HepG2 (cell line): ENCODE measurements around the gene IL17RB. TPM values are rescaled to one million over a fixed set of nuclear protein-coding genes. Genes with fewer than 3 reads are reported as not detected.

Source experiments
- ARNTL ChIP-seq: sonication (generic); formaldehyde crosslinking; IDR thresholded peaks from 2 replicates; pipeline ENCODE4 v1.4.0; 2020; ENCODE audit warnings: mild to moderate bottlenecking, missing genetic modification reagents
- ATF1 ChIP-seq: IDR thresholded peaks from 2 replicates; pipeline ENCODE4 v1.6.1; 2016; ENCODE audit warnings: mild to moderate bottlenecking, control low read depth
- ELF3 ChIP-seq: IDR thresholded peaks from 2 replicates; pipeline ENCODE4 v1.6.1; 2016; ENCODE audit warnings: missing genetic modification reagents, missing compliant biosample characterization
- FOXO1 ChIP-seq: sonication (generic); formaldehyde crosslinking; IDR thresholded peaks from 2 replicates; pipeline ENCODE4 v1.4.0; 2020; ENCODE audit warnings: missing genetic modification reagents
- JUND ChIP-seq: sonication (generic); formaldehyde crosslinking; IDR thresholded peaks from 2 replicates; pipeline ENCODE4 v1.8.0; 2022; ENCODE audit warnings: mild to moderate bottlenecking, missing genetic modification reagents
- MTA3 ChIP-seq: sonication (generic); formaldehyde crosslinking; IDR thresholded peaks from 2 replicates; pipeline ENCODE4 v1.4.0; 2020; ENCODE audit warnings: missing genetic modification reagents
- NR2F1 ChIP-seq, 2 experiments: fragments of 450-650 bp in 1 of 2; formaldehyde crosslinking in 1 of 2; IDR thresholded peaks; 2 replicates each; pipeline versions ENCODE4 v1.5.0 to v1.6.1; 2016 to 2020; ENCODE audit warnings: mild to moderate bottlenecking in 1 of 2, missing compliant biosample characterization in 1 of 2, missing genetic modification reagents in 1 of 2, moderate library complexity in 1 of 2
- SMC3 ChIP-seq: IDR thresholded peaks from 2 replicates; pipeline ENCODE4 v1.6.1; 2011; ENCODE audit warnings: low read length, improper control_type of control experiment
- TAF15 ChIP-seq: fragments of 200-400 bp; formaldehyde crosslinking; IDR thresholded peaks from one replicate; pipeline ENCODE4 v1.6.1; 2018; ENCODE audit warnings: mild to moderate bottlenecking, low read depth, low read length; ENCODE audit not compliant: poor library complexity, severe bottlenecking
- THAP11 ChIP-seq: IDR thresholded peaks from 2 replicates; pipeline ENCODE4 v1.6.1; 2016; ENCODE audit warnings: missing biosample characterization, missing genetic modification reagents
- THYN1 ChIP-seq: sonication (generic); formaldehyde crosslinking; IDR thresholded peaks from 2 replicates; pipeline ENCODE4 v1.8.1; 2023; ENCODE audit warnings: low read depth, mild to moderate bottlenecking, moderate library complexity, missing genetic modification reagents, borderline replicate concordance
- ZBTB7B ChIP-seq: sonication (generic); formaldehyde crosslinking; IDR thresholded peaks from 2 replicates; pipeline ENCODE4 v1.4.0; 2020; ENCODE audit warnings: missing genetic modification reagents
- ZMYM4 ChIP-seq: sonication (generic); formaldehyde crosslinking; IDR thresholded peaks from 2 replicates; pipeline ENCODE4 v1.8.1; 2023; ENCODE audit warnings: mild to moderate bottlenecking, missing genetic modification reagents
- ZNF121 ChIP-seq: sonication (generic); formaldehyde crosslinking; IDR thresholded peaks from 2 replicates; pipeline ENCODE4 v1.5.0; 2020; ENCODE audit warnings: mild to moderate bottlenecking, missing genetic modification reagents
- ZNF225 ChIP-seq: sonication (generic); formaldehyde crosslinking; IDR thresholded peaks from 2 replicates; pipeline ENCODE4 v1.4.0; 2020; ENCODE audit warnings: mild to moderate bottlenecking, missing genetic modification reagents
- ZNF709 ChIP-seq: sonication (generic); formaldehyde crosslinking; IDR thresholded peaks from 2 replicates; pipeline ENCODE4 v1.5.0; 2020; ENCODE audit warnings: mild to moderate bottlenecking, missing genetic modification reagents
- ZNF790 ChIP-seq: sonication (generic); formaldehyde crosslinking; IDR thresholded peaks from 2 replicates; pipeline ENCODE4 v1.8.0; 2022; ENCODE audit warnings: missing genetic modification reagents, mild to moderate bottlenecking, borderline replicate concordance
- ZSCAN29 ChIP-seq: sonication (generic); formaldehyde crosslinking; conservative IDR thresholded peaks from 2 replicates; pipeline ENCODE4 v1.4.0; 2020; ENCODE audit warnings: mild to moderate bottlenecking, missing genetic modification reagents
- ZXDC ChIP-seq: sonication (generic); formaldehyde crosslinking; IDR thresholded peaks from 2 replicates; pipeline ENCODE4 v1.5.0; 2020; ENCODE audit warnings: mild to moderate bottlenecking, missing genetic modification reagents
- polyA plus RNA-seq, 8 experiments: library from polyadenylated mRNA; depleted of rRNA in 3 of 8; stranded (reverse) in 7 of 8; unstranded in 1 of 8; fragments of >200 nt; fragmentation: Illumina TruSeq in 4 of 8; extraction: Trizol in 4 of 8; gene quantifications; 2 replicates each; pipeline versions ENCODE4 v1.2.1 to v1.2.3, GENCODE V29; 2011 to 2016; ENCODE audit warnings: low read depth in 4 of 8, missing spikeins in 1 of 8, mixed read lengths in 1 of 8; ENCODE audit not compliant: insufficient read depth in 1 of 8
- total RNA-seq, 5 experiments: library from RNA; depleted of rRNA; stranded (reverse); fragments of >200 nt; fragmentation: Illumina TruSeq; extraction: Trizol; gene quantifications; 2 replicates each; pipeline ENCODE4 v1.2.3, GENCODE V29; 2016; ENCODE audit warnings: low read depth in 1 of 5
- TF ChIP-seq, protein P1 (sequence below): sonication (generic); formaldehyde crosslinking; IDR thresholded peaks from one replicate; pipeline ENCODE4 v1.5.1; 2020; ENCODE audit warnings: mild to moderate bottlenecking, missing genetic modification reagents; ENCODE audit errors: not compliant biosample characterization

The IL17RB gene
- total and polyA plus RNA-seq, 2 of the 13 experiments (the other 11 are each of a cell fraction or from before 2014, with no cell fraction given): 130 to 190 TPM

DNA sequence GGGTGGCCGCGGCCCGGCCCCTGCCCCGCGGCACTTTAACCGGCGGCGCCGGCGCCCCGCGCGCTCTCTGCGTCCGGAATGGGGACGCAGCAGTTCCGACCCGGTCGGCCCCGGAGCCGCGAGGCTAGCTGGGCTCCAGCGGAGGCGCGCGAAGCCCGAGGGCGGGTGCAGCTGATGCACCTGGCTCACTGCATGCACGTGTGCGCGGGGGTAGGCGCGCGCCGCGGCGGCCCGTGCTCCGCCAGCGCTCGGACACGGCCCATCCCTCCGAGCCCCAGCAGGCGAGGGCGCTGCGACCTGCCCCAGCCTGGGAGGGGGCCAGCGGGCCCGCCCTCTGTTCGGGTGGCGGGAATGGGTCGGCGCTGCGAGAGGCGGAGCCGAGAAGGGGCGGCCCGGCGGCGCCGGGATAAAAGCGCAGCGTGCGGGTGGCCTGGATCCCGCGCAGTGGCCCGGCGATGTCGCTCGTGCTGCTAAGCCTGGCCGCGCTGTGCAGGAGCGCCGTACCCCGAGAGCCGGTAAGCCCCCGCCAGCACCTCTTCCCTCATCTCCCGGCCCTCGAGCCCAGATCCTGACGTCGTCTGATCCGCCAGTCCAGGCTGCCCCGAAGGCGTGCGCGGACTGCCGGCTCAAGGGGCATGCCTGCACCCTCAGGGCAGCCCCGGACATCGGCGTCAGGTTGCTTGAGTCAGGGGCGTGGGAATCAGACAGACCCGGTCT, at the start of gene IL17RB, which contains the start of gene CHDH (continued):
- TF ChIP-seq, protein P1, sequence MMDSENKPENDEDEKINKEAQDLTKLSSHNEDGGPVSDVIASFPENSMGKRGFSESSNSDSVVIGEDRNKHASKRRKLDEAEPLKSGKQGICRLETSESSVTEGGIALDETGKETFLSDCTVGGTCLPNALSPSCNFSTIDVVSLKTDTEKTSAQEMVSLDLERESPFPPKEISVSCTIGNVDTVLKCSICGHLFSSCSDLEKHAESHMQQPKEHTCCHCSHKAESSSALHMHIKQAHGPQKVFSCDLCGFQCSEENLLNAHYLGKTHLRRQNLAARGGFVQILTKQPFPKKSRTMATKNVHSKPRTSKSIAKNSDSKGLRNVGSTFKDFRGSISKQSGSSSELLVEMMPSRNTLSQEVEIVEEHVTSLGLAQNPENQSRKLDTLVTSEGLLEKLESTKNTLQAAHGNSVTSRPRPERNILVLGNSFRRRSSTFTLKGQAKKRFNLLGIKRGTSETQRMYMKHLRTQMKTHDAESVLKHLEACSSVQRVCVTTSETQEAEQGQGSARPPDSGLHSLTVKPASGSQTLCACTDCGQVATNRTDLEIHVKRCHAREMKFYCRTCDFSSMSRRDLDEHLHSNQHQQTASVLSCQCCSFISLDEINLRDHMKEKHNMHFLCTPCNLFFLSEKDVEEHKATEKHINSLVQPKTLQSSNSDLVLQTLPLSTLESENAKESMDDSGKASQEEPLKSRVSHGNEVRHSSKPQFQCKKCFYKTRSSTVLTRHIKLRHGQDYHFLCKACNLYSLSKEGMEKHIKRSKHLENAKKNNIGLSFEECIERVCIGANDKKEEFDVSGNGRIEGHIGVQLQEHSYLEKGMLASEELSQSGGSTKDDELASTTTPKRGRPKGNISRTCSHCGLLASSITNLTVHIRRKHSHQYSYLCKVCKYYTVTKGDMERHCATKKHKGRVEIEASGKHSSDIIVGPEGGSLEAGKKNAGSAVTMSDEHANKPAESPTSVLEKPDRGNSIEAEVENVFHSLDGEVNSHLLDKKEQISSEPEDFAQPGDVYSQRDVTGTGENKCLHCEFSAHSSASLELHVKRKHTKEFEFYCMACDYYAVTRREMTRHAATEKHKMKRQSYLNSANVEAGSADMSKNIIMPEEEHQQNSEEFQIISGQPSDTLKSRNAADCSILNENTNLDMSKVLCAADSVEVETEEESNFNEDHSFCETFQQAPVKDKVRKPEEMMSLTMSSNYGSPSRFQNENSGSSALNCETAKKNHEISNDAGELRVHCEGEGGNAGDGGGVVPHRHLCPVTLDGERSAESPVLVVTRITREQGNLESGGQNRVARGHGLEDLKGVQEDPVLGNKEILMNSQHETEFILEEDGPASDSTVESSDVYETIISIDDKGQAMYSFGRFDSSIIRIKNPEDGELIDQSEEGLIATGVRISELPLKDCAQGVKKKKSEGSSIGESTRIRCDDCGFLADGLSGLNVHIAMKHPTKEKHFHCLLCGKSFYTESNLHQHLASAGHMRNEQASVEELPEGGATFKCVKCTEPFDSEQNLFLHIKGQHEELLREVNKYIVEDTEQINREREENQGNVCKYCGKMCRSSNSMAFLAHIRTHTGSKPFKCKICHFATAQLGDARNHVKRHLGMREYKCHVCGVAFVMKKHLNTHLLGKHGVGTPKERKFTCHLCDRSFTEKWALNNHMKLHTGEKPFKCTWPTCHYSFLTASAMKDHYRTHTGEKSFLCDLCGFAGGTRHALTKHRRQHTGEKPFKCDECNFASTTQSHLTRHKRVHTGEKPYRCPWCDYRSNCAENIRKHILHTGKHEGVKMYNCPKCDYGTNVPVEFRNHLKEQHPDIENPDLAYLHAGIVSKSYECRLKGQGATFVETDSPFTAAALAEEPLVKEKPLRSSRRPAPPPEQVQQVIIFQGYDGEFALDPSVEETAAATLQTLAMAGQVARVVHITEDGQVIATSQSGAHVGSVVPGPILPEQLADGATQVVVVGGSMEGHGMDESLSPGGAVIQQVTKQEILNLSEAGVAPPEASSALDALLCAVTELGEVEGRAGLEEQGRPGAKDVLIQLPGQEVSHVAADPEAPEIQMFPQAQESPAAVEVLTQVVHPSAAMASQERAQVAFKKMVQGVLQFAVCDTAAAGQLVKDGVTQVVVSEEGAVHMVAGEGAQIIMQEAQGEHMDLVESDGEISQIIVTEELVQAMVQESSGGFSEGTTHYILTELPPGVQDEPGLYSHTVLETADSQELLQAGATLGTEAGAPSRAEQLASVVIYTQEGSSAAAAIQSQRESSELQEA (CRISPR knock-in tag): no peak
- peak; percentile 67 for TF ChIP-seq THAP11
- no peak for TF ChIP-seq TAF15
- peak; percentile 85 for TF ChIP-seq ZNF709
- TF ChIP-seq NR2F1 (CRISPR knock-in tag; IDR thresholded peaks at IDR 0.05): peak in 1 of 2 experiments; percentile 39; a peak in 1 of 4 replicates
- no peak; the same call in 1 of the 2 replicates for TF ChIP-seq ARNTL (CRISPR knock-in tag)
- peak; percentile 89; the same call in 1 of the 2 replicates for TF ChIP-seq THYN1 (CRISPR knock-in tag)
- peak; percentile 45; the same call in 1 of the 2 replicates for TF ChIP-seq ZXDC (CRISPR knock-in tag)
- 0 out of 2 replicates have a peak, but pooled peaks have one; percentile 40 for TF ChIP-seq JUND (CRISPR knock-in tag)
- peak; percentile 74; the same call in 1 of the 2 replicates for TF ChIP-seq ZBTB7B (CRISPR knock-in tag)
- TF ChIP-seq FOXO1 (CRISPR knock-in tag): peak; percentile 68
- 0 out of 2 replicates have a peak, but pooled peaks have one; percentile 56 for TF ChIP-seq ZNF225 (CRISPR knock-in tag)
- TF ChIP-seq ATF1 (CRISPR knock-in tag): no peak
- TF ChIP-seq ZNF790: peak; percentile 80; the same call in 1 of the 2 replicates
- peak; percentile 34; the same call in 1 of the 2 replicates for TF ChIP-seq ELF3
- peak; percentile 93 for TF ChIP-seq ZNF121
- TF ChIP-seq ZMYM4 (CRISPR knock-in tag): peak; percentile 92
- no peak for TF ChIP-seq ZSCAN29 (CRISPR knock-in tag)
- TF ChIP-seq MTA3 (CRISPR knock-in tag): no peak
- no peak for TF ChIP-seq SMC3
